K562 (cell line): ENCODE data around the gene PRDM1. TPM values are rescaled to one million over a fixed set of nuclear protein-coding genes. Genes with fewer than 3 reads are reported as not detected.

Experiments used
- ATAC-seq: fragments of 200-7000 bp; cut with Tn5 transposase; 3 replicates; pipeline ENCODE4 v1.9.1; 2020; ENCODE audit warnings: moderate library complexity
- BruUV-seq: library from RNA; stranded (reverse); fragments of 400-500 nt; replicated peaks from 2 replicates; lab custom pipeline; 2021; lab: Mats Ljungman, UMichigan
- CTCF ChIA-PET: fragments of 300-600 bp; formaldehyde crosslinking; extraction: SDS; loops from one replicate; lab custom pipeline; 2021; ENCODE audit warnings: low intra/inter-chr PET ratio; lab: Yijun Ruan, JAX
- POLR2A ChIA-PET: fragments of 300-600, 350-650 bp; sonication (Branson Sonifier 250); formaldehyde crosslinking; extraction: SDS; loops from one replicate; lab custom pipeline; 2021; ENCODE audit warnings: antibody characterized with exemption, inconsistent platforms; lab: Yijun Ruan, JAX
- DNase-seq, 4 experiments: peaks; one replicate each; pipeline versions ENCODE4 v3.0.0 to v3.0.0-alpha.2; 2011 to 2018; ENCODE audit warnings: low spot score in 3 of 4, mixed read lengths in 3 of 4; ENCODE audit errors: extremely low read depth in 1 of 4
- FAIRE-seq: peaks from 2 replicates; lab custom pipeline; 2011; peaks lifted over from hg19 to GRCh38; lab: Jason Lieb, UNC
- H2AFZ ChIP-seq: 2 replicates; pipeline ENCODE4 v1.6.0; 2011; ENCODE audit warnings: low read depth, low read length, control low read depth, inconsistent platforms
- H3K27ac ChIP-seq: fragments of 200-600 bp; 3 replicates; pipeline ENCODE4 v1.8.0; 2011; ENCODE audit warnings: low read depth, mild to moderate bottlenecking, control low read depth, inconsistent platforms, low read length, moderate library complexity, mixed read lengths; ENCODE audit errors: extremely low read depth
- H3K27me3 ChIP-seq, 2 experiments: fragments of 300-600 bp in 1 of 2; 2 replicates in 1 of 2; 3 replicates in 1 of 2; pipeline versions ENCODE4 v1.6.0 to v1.8.0; 2011; ENCODE audit warnings: inconsistent platforms in 2 of 2, low read length in 2 of 2, mild to moderate bottlenecking in 1 of 2, mixed read lengths in 1 of 2, moderate library complexity in 1 of 2; ENCODE audit not compliant: control insufficient read depth in 2 of 2, insufficient read depth in 2 of 2
- H3K36me3 ChIP-seq: fragments of 300-600 bp; 3 replicates; pipeline ENCODE4 v1.8.0; 2011; ENCODE audit warnings: mild to moderate bottlenecking, low read length, inconsistent platforms; ENCODE audit not compliant: control insufficient read depth, insufficient read depth
- H3K4me1 ChIP-seq, 2 experiments: fragments of 200-600 bp in 1 of 2; replicated peaks in 1 of 2; 2 replicates in 1 of 2; 3 replicates in 1 of 2; pipeline versions ENCODE4 v1.5.1 to v1.8.0; 2011; ENCODE audit warnings: inconsistent platforms in 2 of 2, low read length in 2 of 2, mild to moderate bottlenecking in 1 of 2, mixed read lengths in 1 of 2, moderate library complexity in 1 of 2; ENCODE audit not compliant: control insufficient read depth in 2 of 2, insufficient read depth in 2 of 2
- H3K4me2 ChIP-seq: 2 replicates; pipeline ENCODE4 v1.6.1; 2011; ENCODE audit warnings: low read length, control low read depth, inconsistent platforms, mixed read lengths; ENCODE audit not compliant: insufficient read depth
- H3K4me3 ChIP-seq: fragments of 200-600 bp; sonication (generic), shearing (Covaris generic); 2 replicates; pipeline ENCODE4 v1.5.1; 2016; ENCODE audit warnings: control low read depth, inconsistent platforms
- H3K79me2 ChIP-seq: fragments of 200-600 bp; 3 replicates; pipeline ENCODE4 v1.8.0; 2011; ENCODE audit warnings: low read length, inconsistent platforms; ENCODE audit not compliant: control insufficient read depth, insufficient read depth
- H3K9ac ChIP-seq, 2 experiments: 2 replicates each; pipeline versions ENCODE4 v1.6.0 to v1.6.1; 2011; ENCODE audit warnings: low read depth in 2 of 2, low read length in 2 of 2, control low read depth in 1 of 2, inconsistent platforms in 1 of 2, mild to moderate bottlenecking in 1 of 2, mixed read lengths in 1 of 2; ENCODE audit not compliant: insufficient read depth in 1 of 2
- H3K9me1 ChIP-seq: one replicate; pipeline ENCODE4 v1.6.0; 2011; ENCODE audit warnings: inconsistent platforms, mild to moderate bottlenecking, low read length, moderate library complexity; ENCODE audit not compliant: control insufficient read depth, insufficient read depth
- H3K9me3 ChIP-seq: replicated peaks from 2 replicates; pipeline ENCODE4 v1.5.1; 2011; ENCODE audit warnings: low read depth, low read length, inconsistent platforms; ENCODE audit not compliant: control insufficient read depth, insufficient read depth
- H4K20me1 ChIP-seq: replicated peaks from 2 replicates; pipeline ENCODE4 v1.6.1; 2011; ENCODE audit warnings: low read length, inconsistent platforms, mixed read lengths; ENCODE audit not compliant: control insufficient read depth, insufficient read depth
- ARID1B ChIP-seq: fragments of 450-650 bp; IDR thresholded peaks from 2 replicates; pipeline ENCODE4 v1.6.1; 2016; ENCODE audit warnings: antibody characterized with exemption, mild to moderate bottlenecking, inconsistent platforms
- ATF3 ChIP-seq, 2 experiments: fragments of 450-650 bp in 1 of 2; sonication (generic) in 1 of 2; formaldehyde crosslinking in 1 of 2; IDR thresholded peaks in 1 of 2; conservative IDR thresholded peaks in 1 of 2; 2 replicates each; pipeline versions ENCODE4 v1.6.1 to v1.8.1; 2016 to 2023; ENCODE audit warnings: mild to moderate bottlenecking in 2 of 2, moderate library complexity in 2 of 2, inconsistent platforms in 1 of 2, missing genetic modification reagents in 1 of 2
- CBFA2T2 ChIP-seq: fragments of 450-650 bp; conservative IDR thresholded peaks from 2 replicates; pipeline ENCODE4 v1.6.1; 2017; ENCODE audit warnings: mild to moderate bottlenecking
- CBFA2T3 ChIP-seq: fragments of 450-650 bp; IDR thresholded peaks from 2 replicates; pipeline ENCODE4 v1.6.1; 2017
- CTBP1 ChIP-seq: fragments of 450-650 bp; IDR thresholded peaks from 2 replicates; pipeline ENCODE4 v1.6.1; 2016; ENCODE audit warnings: borderline replicate concordance
- DPF2 ChIP-seq: fragments of 450-650 bp; IDR thresholded peaks from 2 replicates; pipeline ENCODE4 v1.6.1; 2016
- KLF16 ChIP-seq: IDR thresholded peaks from 2 replicates; pipeline ENCODE4 v1.6.1; 2016; ENCODE audit warnings: antibody characterized with exemption
- MYNN ChIP-seq, 2 experiments: sonication (generic); formaldehyde crosslinking in 1 of 2; IDR thresholded peaks; 2 replicates each; pipeline versions ENCODE4 v1.5.0 to v1.6.1; 2016 to 2020; ENCODE audit warnings: antibody characterized with exemption in 1 of 2, missing genetic modification reagents in 1 of 2
- NFIC ChIP-seq: fragments of 450-650 bp; IDR thresholded peaks from 2 replicates; pipeline ENCODE4 v1.6.1; 2017; ENCODE audit warnings: mild to moderate bottlenecking, inconsistent platforms
- RBM14 ChIP-seq: fragments of 200-400 bp; formaldehyde crosslinking; IDR thresholded peaks from 2 replicates; pipeline ENCODE4 v1.6.1; 2018; ENCODE audit warnings: low read depth, mild to moderate bottlenecking, low read length, moderate library complexity, borderline replicate concordance; ENCODE audit not compliant: insufficient read depth
- RCOR1 ChIP-seq, 2 experiments: IDR thresholded peaks; 2 replicates each; pipeline ENCODE4 v1.6.1; 2012; ENCODE audit warnings: low read depth in 2 of 2, low read length in 2 of 2, borderline replicate concordance in 1 of 2, improper control_type of control experiment in 1 of 2
- TCF3 ChIP-seq: sonication (generic); formaldehyde crosslinking; IDR thresholded peaks from 2 replicates; pipeline ENCODE4 v1.4.0; 2020; ENCODE audit warnings: mild to moderate bottlenecking, missing genetic modification reagents
- ZNF384 ChIP-seq: IDR thresholded peaks from 2 replicates; pipeline ENCODE4 v1.6.1; 2012; ENCODE audit warnings: low read depth, low read length, improper control_type of control experiment
- WGBS: fragments of 100-300 bp; shearing (Covaris generic); methylation state at CpG from one replicate; pipeline ENCODE4 v1.1.6; 2016; ENCODE audit warnings: low coverage, mixed read lengths; ENCODE audit not compliant: insufficient coverage; ENCODE audit errors: missing lambda C conversion rate; 5-methylcytosine and 5-hydroxymethylcytosine counted together
- in situ Hi-C: fragments of 300-500 bp; cut with MboI; formaldehyde crosslinking; loops from 4 replicates; pipeline ENCODE4 v1.15.0; 2018; ENCODE audit warnings: inconsistent platforms, mixed read lengths
- intact Hi-C: fragments of 100-400 bp; cut with micrococcal nuclease; formaldehyde crosslinking; loops from 2 replicates; pipeline ENCODE4 v1.14.2; 2022
- polyA plus RNA-seq, 8 experiments: library from polyadenylated mRNA; depleted of rRNA in 4 of 8; stranded (reverse) in 5 of 8; unstranded in 3 of 8; fragments of >200 nt; fragmentation: Nextera tagmentation in 2 of 8; fragmentation: Illumina TruSeq in 1 of 8; extraction: Ambion mirVana in 2 of 8; extraction: Trizol in 1 of 8; gene quantifications; 2 replicates each; pipeline versions ENCODE4 v1.2.1 to v1.2.3, GENCODE V29; 2011 to 2014; ENCODE audit warnings: inconsistent platforms in 1 of 8, missing spikeins in 1 of 8
- total RNA-seq, 7 experiments: library from RNA; depleted of rRNA in 6 of 7; stranded (reverse); fragments of >200 nt in 6 of 7; fragmentation: Illumina TruSeq in 2 of 7; extraction: Trizol in 2 of 7; gene quantifications; 2 replicates each; pipeline versions ENCODE4 v1.2.1 to v1.2.3, GENCODE V29; 2011 to 2021; ENCODE audit warnings: low replicate concordance in 1 of 7
- TF ChIP-seq, protein P1 (sequence below): IDR thresholded peaks from 2 replicates; pipeline ENCODE4 v1.6.1; 2011; ENCODE audit warnings: borderline replicate concordance, low read depth, mild to moderate bottlenecking, moderate library complexity, low read length; ENCODE audit not compliant: insufficient read depth, poor library complexity, severe bottlenecking

The PRDM1 gene
- total and polyA plus RNA-seq, 9 of the 15 experiments (the other 6 are each of a cell fraction or from before 2014, with no cell fraction given): 0.09 to 0.89 (median 0.27) TPM

- POLR2A ChIA-PET: interaction anchor here (0.6 to 1.0 kb wide), 2 partner anchors 12 kb away, joined by 3 read pairs; no protein-coding TSS in a partner anchor
- no peak overlapping the region for H3K4me3 ChIP-seq
- FAIRE-seq (peak; percentile 46), DNase-seq (peak in 1 of 4 experiments; percentile 24), ATAC-seq (peak; percentile 55)
- H3K27me3 ChIP-seq: no peaks in the 10 kb centered on the region
- 25% methylated on average over 9 of the region's 10 CpGs for WGBS
- H4K20me1 ChIP-seq: no peaks in the 10 kb centered on the region
- no peaks in the 10 kb centered on the region for H3K79me2 ChIP-seq
- BruUV-seq: no TSS peak
- H3K9ac ChIP-seq: no peak overlapping the region
- peak; percentile 19; the same call in 1 of the 2 replicates for TF ChIP-seq CBFA2T2
- TF ChIP-seq, protein P1, sequence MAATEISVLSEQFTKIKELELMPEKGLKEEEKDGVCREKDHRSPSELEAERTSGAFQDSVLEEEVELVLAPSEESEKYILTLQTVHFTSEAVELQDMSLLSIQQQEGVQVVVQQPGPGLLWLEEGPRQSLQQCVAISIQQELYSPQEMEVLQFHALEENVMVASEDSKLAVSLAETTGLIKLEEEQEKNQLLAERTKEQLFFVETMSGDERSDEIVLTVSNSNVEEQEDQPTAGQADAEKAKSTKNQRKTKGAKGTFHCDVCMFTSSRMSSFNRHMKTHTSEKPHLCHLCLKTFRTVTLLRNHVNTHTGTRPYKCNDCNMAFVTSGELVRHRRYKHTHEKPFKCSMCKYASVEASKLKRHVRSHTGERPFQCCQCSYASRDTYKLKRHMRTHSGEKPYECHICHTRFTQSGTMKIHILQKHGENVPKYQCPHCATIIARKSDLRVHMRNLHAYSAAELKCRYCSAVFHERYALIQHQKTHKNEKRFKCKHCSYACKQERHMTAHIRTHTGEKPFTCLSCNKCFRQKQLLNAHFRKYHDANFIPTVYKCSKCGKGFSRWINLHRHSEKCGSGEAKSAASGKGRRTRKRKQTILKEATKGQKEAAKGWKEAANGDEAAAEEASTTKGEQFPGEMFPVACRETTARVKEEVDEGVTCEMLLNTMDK: no peak
- peak; percentile 75 for TF ChIP-seq NFIC
- TF ChIP-seq ARID1B: peak; percentile 48; the same call in 1 of the 2 replicates
- no peak for TF ChIP-seq RBM14
- TF ChIP-seq TCF3 (CRISPR knock-in tag): peak; percentile 38; the same call in 1 of the 2 replicates
- no peak for TF ChIP-seq ATF3 (IDR thresholded peaks at IDR 0.05)
- no peak for TF ChIP-seq ATF3 (CRISPR knock-in tag; conservative IDR thresholded peaks at IDR 0.05)
- TF ChIP-seq MYNN (IDR thresholded peaks at IDR 0.05): 0 out of 2 replicates have a peak, but pooled peaks have one; percentile 8
- TF ChIP-seq MYNN (CRISPR knock-in tag; IDR thresholded peaks at IDR 0.05): no peak
- peak; percentile 60 for TF ChIP-seq CBFA2T3
- TF ChIP-seq RCOR1 (IDR thresholded peaks at IDR 0.05; ENCODE audit: borderline replicate concordance in 1 of 2, low read depth in 2 of 2, low read length in 2 of 2): peak in 1 of 2 experiments; percentile 42; a peak in 1 of 4 replicates
- TF ChIP-seq DPF2: peak; percentile 23; the same call in 1 of the 2 replicates
- peak; percentile 12; the same call in 1 of the 2 replicates for TF ChIP-seq KLF16
- peak; percentile 25; the same call in 1 of the 2 replicates for TF ChIP-seq CTBP1
- TF ChIP-seq ZNF384: peak; percentile 65; the same call in 1 of the 2 replicates
- TF ChIP-seq, all 486 proteins: peak for 11
- in situ Hi-C loops: no loop called here
- Histone ChIP-seq H3K9me1 (no peaks in the 10 kb centered on the region), H3K36me3 (no peaks in the 10 kb centered on the region), H3K27ac (no peak overlapping the region), H3K9me3 (no peaks in the 10 kb centered on the region), H3K4me1 (peaks cover 5 to 33% of the 10 kb centered on the region in 2 experiments; a peak in 4 of 5 replicates), H3K4me2 (no peak overlapping the region), H2AFZ (peak overlapping the region; percentile 20)
- CTCF ChIA-PET: no interaction called here
- intact Hi-C loops: no loop called here
Measured at GRCh38 chr6:106110164-106110826, 24.2 kb downstream of the PRDM1 start.
